ENCODE data around the gene MIA.

GRCh38 chr19:40797963-40798682 lies 22.8 kb downstream of the MIA start:
- TF ChIP-seq POLR2A (IDR thresholded peaks at IDR 0.05), result peak in 1 of 2 donors; percentile 80
- peak; percentile 10 to 72 (median 48) for TF ChIP-seq CTCF (IDR thresholded peaks at IDR 0.05)

Data from adrenal gland (tissue), 5 donors.